Measurements from ENCODE around the gene RAB12.
"Not testable (repeated sequence)": the region's sequence is repeated elsewhere in the genome, so short reads cannot be mapped to it uniquely, and the experiment has no call there.

RAB12 gene

GRCh38 chr18:8647359-8647758 lies 38.1 kb downstream of the RAB12 start:
- CTCF ChIA-PET; H3K4me3 ChIP-seq (ENCODE audit: low read depth, low read length): not testable (repeated sequence)

GRCh38 chr18:8651478-8652261 lies 42.4 kb downstream of the RAB12 start:
- H3K36me3 ChIP-seq (ENCODE audit: control insufficient read depth in 2 of 2, insufficient read depth in 1 of 2, low read length in 2 of 2); H3K4me3 ChIP-seq (ENCODE audit: low read depth, low read length); H3K27ac ChIP-seq (ENCODE audit: extremely low read depth, low read depth, low read length); POLR2A ChIA-PET; H3K4me1 ChIP-seq (ENCODE audit: control insufficient read depth, insufficient read depth, low read length); H3K9me3 ChIP-seq (ENCODE audit: control insufficient read depth, insufficient read depth, low read depth, low read length): not testable (repeated sequence)
- TF ChIP-seq ZNF146 (tag by site-specific recombination; IDR thresholded peaks at IDR 0.05), result peak; percentile 63; the same call in 1 of the 2 replicates
- 0 out of 2 replicates have a peak, but pooled peaks have one; percentile 11 for TF ChIP-seq ZNF280D (tag by site-specific recombination; IDR thresholded peaks at IDR 0.05)
- CTCF ChIA-PET, result interaction anchor here (0.8 to 7.0 kb wide), 7 partner anchors 9 to 338 kb away, joined by 3 to 98 read pairs (median 8); no protein-coding TSS in a partner anchor

More at GRCh38 chr18:8647359-8647758, 38.1 kb downstream of the RAB12 start:
- POLR2A ChIA-PET; H3K4me1 ChIP-seq (ENCODE audit: control insufficient read depth, insufficient read depth, low read length); H3K27ac ChIP-seq (ENCODE audit: extremely low read depth, low read depth, low read length); H3K9me3 ChIP-seq (ENCODE audit: control insufficient read depth, insufficient read depth, low read depth, low read length); H3K36me3 ChIP-seq (ENCODE audit: control insufficient read depth in 2 of 2, insufficient read depth in 1 of 2, low read length in 2 of 2): not testable (repeated sequence)

- Histone ChIP-seq H3K9me3 (ENCODE audit: control insufficient read depth, insufficient read depth, low read depth, low read length) (no peaks in the 10 kb centered on the region), H3K4me1 (ENCODE audit: control insufficient read depth, insufficient read depth, low read length) (no peaks in the 10 kb centered on the region), H3K4me3 (ENCODE audit: low read depth, low read length) (no peak overlapping the region), H3K27ac (ENCODE audit: extremely low read depth, low read depth, low read length) (no peak overlapping the region), H3K36me3 (ENCODE audit: control insufficient read depth in 2 of 2, insufficient read depth in 1 of 2, low read length in 2 of 2) (no peaks in the 10 kb centered on the region)
- ChIA-PET POLR2A (no interaction called here), CTCF (interaction anchor here (0.6 to 7.0 kb wide), 37 partner anchors 10 to 841 kb away, joined by 3 to 98 read pairs (median 4); no protein-coding TSS in a partner anchor)
- TF ChIP-seq ZNF560 (tag by site-specific recombination; IDR thresholded peaks at IDR 0.05; ENCODE audit: borderline replicate concordance) (no peak), ZNF558 (tag by site-specific recombination; IDR thresholded peaks at IDR 0.05) (no peak), ZNF324 (tag by site-specific recombination; IDR thresholded peaks at IDR 0.05) (no peak), ZIC2 (tag by site-specific recombination; IDR thresholded peaks at IDR 0.05) (peak; percentile 32; the same call in 1 of the 2 replicates), ZNF837 (tag by site-specific recombination; IDR thresholded peaks at IDR 0.05) (no peak), ZNF138 (tag by site-specific recombination; IDR thresholded peaks at IDR 0.05; ENCODE audit: borderline replicate concordance) (no peak), ZNF10 (tag by site-specific recombination; IDR thresholded peaks at IDR 0.05) (no peak), ZNF140 (tag by site-specific recombination; IDR thresholded peaks at IDR 0.05) (no peak), ZBTB20 (tag by site-specific recombination; IDR thresholded peaks at IDR 0.05) (no peak), ZNF391 (tag by site-specific recombination; IDR thresholded peaks at IDR 0.05; ENCODE audit: borderline replicate concordance, low read depth) (no peak), AEBP2 (tag by site-specific recombination; IDR thresholded peaks at IDR 0.05; ENCODE audit: borderline replicate concordance) (no peak), ZBTB1 (tag by site-specific recombination; IDR thresholded peaks at IDR 0.05) (no peak), ZSCAN4 (tag by site-specific recombination; IDR thresholded peaks at IDR 0.05) (no peak), ZNF600 (tag by site-specific recombination; IDR thresholded peaks at IDR 0.05) (no peak), ZBTB48 (tag by site-specific recombination; IDR thresholded peaks at IDR 0.05) (no peak), ZNF112 (tag by site-specific recombination; IDR thresholded peaks at IDR 0.05) (no peak), ZNF521 (tag by site-specific recombination; IDR thresholded peaks at IDR 0.05) (no peak), ZNF654 (tag by site-specific recombination; IDR thresholded peaks at IDR 0.05; ENCODE audit: low read depth) (peak; percentile 72), CTCF (tag by site-specific recombination; IDR thresholded peaks at IDR 0.05) (0 out of 2 replicates have a peak, but pooled peaks have one; percentile 9)
Measured at GRCh38 chr18:8654503-8655451, 45.5 kb downstream of the RAB12 start.
